Amniotic epithelial cell (primary cell): ENCODE data around the gene CNST.
A peak's percentile ranks its signal among the peaks of the same experiment; 100 is the strongest.
"Not testable (repeated sequence)": the region's sequence is repeated elsewhere in the genome, so short reads cannot be mapped to it uniquely, and the experiment has no call there.

Source experiments
- DNase-seq: peaks from one replicate; pipeline ENCODE4 v3.0.0-alpha.2; 2010; ENCODE audit warnings: low read depth

The CNST gene

DNA sequence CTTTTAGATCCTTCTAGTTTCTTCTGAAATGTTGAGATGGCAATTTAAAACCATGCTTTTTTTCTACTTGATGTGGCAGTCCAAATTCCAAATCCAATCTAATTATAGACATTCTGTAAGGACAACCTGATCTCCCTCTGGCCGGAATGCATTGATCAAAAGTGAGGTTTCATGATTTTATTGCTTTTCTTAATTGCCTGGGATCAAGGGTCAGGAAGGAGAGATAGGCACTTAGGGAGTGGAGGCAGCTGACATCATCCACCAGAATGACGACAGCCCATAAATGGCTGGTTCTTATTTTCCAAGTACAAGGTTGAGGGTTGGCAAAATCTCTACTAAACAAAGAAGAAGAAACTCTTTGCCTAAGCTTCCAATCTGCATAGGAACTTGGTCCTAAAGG, 111.6 kb downstream of the CNST start:
- no peak for DNase-seq

DNA sequence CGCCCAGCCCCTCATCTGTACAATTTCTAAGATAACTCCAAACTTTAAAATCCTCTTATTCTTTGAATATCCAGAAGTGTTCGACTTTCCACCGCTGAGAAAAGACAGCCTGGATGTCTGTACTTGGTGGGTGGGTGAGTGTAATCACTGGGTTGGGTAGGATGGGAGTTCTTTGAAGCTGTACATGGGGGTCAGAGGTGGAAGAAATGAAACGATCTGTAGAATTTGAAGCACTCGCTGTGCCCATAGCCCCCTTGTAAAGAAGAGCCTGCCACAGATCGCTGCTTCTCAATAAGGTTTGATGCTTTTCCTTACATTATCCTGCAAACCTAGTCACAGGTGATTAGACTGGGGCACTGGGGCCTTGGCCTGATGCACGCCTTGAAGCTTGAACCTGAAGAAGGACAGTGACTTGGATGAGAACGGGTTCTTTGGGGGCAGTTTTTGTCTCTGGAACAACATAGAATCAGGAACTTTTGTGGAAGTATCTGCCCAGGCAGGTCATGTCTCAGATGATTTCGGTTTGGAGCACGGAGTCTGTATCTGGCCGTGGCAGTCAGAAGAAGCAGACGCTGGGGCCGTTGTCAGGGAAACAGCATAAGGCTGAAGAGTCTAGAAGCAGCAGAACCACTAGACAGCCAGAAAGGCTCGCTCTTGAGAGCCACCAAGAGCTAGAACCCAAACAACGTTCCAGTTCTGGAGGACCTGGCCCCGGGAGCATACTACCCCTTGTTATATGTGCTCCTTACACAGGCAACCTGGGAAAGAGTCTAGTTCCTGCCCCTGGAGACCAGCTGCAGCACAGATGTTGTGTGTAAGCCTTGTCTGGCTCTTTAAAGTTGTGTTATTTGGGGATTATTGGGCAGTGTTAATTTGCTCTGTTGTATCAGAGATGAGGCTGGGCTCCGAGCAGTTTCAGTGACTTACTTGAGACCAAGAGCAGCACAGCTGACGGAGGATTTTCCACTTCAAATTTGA, 112.8 kb downstream of the CNST start:
- DNase-seq, result no peak

DNA sequence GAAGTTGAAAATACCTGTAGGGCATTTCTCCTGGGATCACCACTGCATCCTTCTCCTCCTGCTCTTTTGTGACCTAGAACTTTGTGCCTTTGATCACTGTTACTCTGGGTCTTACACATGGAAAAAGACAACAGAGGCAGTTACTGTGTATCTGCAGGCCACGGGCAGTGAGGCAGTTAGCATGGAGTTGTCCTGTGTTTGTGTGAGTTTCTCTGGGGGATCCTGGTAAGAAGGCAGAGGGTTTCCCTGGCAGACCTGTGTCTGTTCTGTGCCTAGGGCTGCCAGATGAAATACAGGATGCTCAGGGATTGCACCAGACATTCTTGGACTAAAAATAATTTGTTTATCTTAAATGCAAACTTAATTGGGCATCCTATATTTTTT, 113.5 kb downstream of the CNST start:
- no peak for DNase-seq

DNA sequence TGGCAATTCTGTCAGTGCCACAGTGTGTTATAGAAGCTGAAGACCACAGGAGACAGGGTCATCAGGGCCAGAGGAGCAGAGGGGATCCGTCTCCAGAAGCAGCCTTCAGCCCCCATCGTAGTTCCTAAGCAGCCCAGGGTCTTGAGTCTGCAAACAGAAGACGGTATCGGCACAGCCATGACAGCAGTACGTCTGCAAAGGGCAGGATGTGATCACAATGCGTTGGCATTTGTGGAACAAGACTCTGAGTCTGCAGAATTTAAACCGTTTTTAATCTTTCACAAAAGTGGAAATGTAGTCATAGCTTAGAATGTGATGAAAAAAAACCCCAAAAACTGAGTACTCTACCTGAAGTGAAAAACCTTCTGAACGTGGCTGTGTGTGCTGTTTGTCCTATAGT, 113.9 kb downstream of the CNST start:
- no peak for DNase-seq

DNA sequence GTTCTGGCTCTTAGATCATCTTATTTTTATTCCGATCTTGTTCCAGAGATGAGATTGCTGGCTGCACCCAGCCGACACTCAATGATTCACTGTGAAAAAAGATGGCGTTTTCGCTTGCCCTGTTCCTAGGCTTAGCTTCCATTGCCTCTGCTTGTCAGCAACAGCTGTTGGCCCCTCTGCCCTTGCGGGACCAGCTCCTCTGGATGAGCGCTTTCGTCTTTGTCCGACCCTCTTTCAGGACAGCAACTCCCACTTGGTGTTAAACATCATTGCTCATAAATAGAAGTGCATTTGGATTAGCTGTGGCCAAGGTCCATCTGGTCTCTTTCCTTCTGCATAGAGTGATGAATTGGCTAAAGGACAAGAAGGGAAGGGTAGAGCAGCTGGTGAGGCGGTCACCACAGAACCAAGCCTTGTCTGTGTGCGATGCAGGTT, 114.5 kb downstream of the CNST start:
- DNase-seq, result no peak

DNA sequence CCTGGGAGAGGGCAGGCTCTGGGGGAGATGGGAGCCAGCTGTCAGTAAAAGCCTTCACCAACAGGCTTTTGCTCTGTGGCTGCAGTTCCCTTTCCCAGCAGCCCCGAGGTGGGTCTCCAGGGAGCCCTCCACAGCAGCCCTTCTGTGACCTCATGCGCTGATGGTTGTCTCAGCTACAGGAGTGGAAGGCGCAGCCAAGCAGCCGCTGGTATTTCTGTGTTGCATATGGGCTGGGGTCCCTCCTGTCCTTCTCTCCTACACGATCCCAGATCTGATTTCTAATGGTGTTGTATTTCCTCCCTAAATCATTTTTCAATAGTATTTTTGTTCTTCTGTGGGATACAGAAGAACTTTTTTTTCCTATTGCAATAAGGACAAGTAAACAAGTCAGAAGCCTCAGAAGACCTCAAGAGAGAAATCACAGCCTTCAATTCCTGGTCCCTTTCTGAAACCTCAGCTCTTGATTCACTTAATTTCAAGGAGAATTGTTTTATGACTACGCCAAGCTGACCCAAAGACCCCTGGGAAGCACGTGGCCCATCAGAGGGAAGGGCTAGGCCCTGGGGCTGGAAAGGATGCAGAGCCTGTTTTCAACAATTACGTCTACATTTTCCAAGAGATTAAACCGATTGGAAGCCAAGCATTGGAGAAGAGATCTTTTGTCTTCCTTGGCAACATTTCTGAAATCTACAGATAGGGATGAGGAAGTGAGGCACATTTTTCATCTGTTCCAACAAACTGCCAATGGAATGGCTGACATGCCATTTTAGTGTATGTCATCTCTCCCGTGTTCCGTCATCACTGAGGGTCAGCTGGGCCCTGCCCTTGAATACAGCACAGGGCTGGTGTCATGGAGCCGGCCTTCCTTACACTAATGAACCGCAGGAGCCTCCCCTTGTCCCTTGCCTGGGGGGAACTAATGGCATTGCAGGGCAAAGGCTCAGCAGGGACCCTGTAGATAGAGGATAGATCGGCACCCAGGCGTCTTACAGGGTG, 115.9 kb downstream of the CNST start:
- no peak for DNase-seq

DNA sequence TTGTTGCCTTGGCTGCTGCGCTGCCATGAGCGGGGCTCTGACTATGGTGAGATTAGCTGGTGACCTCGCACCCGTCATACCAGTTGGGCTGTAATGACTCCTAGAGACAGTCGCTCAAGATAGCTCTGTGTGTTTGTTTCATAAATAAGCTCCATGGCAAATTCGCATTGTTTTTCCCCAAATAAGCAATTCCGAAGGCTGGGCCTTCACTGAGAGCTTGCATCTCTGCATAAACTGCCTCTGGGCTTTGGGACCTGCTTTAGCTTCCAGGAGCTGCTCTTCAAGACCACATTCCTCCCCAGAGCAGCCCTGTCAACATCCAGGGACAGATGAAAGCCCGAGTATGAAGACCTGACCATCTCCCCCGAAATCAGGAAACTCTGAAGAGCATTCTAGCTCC, 117.3 kb downstream of the CNST start:
- DNase-seq, result no peak

DNA sequence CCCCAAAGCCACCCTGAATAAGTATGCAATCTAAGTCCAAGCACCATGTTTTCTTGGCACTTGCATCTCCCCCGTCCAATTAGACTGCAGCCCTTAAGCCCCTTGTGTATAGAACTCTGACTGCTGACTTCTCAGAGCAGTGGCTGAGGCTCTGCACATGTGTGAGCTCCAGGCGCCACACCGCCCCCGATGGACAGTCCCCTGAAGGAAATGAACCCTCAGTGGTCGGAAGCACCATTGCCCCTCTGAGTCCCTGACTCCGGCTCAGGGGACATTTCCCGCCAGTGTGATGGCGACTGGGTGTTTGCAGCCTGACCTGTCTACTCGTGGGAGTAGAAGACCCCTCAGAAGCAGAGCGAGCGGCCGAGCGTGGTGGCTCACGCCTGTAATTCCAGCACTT, 120.7 kb downstream of the CNST start:
- no peak for DNase-seq

DNA sequence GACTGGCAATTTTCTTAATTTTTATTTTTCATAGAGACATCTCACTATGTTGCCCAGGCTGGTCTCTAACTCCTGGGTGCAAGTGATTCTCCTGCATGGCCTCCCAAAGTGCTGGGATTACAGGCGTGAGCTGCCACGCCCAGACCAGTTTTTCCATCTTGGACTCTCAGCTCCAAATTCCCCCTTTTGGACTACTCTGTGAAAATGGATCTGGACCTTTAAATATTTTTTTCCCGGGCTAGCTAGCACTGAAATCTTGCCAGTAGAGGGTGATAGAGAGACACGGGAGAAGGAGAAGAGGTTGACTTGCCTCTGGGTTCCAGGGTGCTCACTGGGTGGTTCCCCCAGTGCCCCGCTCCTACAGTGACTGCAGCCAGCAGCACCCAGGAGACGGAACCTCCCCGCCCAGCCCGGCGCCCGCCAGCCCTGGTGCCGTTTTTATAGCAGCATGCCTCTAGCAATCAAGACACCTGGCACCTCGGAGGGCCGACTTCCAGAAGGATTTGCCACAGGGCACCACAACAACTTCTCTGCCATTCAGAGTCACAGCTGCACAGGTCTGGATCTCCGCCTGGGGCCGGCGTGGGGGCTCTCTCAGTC, 123.3 kb downstream of the CNST start:
- peak; percentile 62 for DNase-seq

DNA sequence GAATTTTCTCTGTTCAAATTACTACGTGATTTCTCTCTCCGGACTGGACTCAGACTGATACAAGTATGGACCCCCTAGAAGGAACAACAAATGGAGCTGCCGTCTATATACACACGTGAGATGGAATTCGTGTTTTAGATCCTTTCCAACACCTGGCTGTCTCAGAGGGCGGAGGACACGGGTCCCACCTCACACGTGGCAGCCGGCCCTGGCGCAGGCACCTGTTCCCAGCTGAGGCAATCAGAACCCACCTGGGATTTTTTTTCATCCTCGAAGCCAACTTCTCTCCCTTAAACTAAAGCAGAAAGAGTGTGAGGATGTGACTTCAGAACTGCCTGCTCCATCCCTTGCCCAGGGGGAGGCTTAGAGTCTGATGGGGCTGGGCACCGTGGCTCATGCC, 123.8 kb downstream of the CNST start:
- DNase-seq, result no peak

DNA sequence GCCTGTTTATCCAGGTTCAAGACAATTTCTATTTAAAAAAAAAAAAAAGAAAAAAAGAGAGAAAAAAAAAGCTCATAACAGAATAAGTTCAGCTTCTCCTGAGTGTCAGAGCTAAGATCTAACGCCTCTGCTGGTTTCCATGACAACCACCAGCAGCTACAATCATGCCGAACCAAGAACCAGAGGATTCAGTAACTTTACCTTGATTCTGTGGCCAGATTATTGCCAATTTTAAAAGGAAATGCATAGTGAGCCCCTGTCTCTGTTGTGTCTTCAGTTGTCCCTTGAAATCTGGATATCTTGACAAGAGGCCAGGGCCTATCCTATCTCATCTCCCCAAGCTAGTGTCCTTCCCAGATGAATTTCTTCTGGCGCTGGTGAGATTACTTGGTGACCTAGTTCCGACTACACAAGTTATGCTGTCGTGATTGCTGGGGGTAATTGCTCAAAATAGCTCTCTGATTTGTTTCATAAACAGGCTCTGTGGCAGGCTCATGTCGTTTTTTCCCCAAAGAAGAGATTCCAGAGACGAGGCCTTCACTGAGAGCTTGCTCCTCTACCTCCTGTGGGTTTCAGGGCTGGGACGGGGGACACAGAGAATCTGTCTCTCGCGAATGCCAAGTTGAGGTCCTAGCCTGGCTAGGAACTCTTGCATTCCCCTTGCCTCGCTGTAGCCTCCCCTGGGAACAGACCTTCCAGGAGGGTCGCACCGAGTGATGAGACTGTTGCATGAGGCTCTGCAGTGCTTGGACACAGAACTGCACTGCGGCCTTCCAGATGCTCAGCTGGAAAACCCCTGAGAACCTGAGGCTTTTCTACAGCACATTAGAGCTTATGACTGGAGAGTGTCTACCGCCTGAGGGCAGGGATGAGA, 125.6 kb downstream of the CNST start:
- no peak for DNase-seq

DNA sequence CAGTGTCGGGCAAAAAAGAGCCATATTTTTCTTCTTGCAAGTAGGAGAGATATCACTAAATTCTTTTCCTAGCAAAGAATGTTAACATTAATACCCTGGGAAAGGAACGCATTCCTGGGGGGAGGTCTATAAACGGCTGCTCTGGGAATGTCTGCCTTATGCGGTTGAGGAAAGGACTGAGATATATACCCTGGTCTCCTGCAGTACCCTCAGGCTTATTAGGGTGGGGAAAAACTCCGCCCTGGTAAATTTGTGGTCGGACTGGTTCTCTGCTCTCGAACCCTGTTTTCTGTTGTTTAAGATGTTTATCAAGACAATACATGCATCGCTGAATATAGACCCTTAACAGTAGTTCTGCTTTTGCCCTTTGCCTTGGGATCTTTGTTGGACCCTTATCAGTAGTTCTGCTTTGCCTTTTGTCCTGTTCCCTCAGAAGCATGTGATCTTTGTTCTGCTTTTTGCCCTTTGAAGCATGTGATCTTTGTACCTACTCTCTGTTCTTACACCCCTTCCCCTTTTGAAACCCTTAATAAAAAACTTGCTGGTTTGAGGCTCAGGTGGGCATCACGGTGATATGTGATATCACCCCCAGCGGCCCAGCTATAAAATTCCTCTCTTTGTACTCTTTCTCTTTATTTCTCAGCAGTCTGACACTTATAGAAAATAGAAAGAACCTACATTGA, 128.1 kb downstream of the CNST start:
- not testable (repeated sequence) for DNase-seq

DNA sequence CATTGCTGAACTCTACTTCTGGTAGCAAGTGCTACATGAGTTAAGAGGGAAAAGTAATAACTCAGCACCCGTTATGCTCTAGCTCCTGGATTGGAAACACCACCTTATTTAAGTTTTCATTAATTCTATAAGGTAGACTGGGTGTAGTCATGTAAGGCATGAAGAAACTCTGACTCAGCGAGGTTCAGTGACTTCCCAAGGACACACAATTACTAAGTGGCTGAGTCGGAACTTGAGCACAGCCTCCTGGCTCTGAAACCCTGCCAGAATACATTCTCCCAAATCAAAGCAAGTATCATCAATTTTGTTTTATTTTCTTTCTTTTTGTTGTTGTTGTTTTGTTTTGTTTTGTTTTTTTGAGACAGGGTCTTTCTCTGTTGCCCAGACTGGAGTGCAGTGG, 128.9 kb downstream of the CNST start:
- DNase-seq, result peak; percentile 27

DNA sequence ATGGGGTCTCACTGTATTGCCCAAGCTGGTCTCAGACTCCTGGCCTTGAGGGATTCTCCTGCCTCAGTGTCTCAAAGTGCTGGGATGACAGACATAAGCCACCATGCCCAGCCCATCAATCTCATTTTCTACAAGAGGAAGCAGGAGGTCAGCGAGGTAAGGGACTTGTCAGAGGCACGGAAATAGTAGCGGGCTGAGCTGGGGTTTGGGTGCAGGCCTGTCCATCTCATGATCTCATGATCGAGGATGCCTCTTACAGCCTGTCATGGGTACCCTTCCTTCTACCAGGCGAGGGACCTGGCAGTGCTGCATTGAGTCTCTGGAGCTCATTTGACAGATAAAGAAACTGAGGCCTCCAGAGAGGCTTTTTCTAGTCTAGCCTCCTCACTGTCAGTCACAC, 129.4 kb downstream of the CNST start:
- DNase-seq, result no peak

DNA sequence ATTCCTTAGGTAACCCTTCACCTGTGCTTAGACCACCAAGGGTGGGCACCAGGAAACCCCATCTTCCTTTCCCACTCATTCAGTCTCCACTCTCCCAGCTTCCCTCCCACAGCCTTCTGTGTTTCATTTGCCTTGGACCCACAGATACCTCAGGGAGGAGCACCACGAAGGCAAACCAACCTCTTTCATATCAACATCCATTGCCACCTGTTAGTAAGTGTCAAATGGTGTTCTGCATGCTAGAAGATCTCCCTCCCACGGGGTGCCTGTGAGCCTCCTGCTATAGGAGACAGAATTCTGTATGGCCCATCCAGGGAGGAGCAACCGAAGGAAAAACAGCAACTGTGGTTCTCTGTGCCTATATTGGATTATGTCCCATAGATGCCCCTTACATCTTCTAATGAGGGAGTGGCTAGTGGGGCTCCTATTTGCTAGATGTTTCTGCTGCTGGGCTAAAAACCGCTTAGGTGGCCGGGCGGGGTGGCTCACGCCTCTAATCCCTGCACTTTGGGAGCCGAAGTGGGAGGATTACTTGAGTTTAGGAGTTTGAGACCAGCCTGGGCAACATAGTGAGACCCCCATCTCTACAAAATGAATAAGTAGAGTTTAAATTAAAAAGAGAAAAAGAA, 132.3 kb downstream of the CNST start:
- no peak for DNase-seq

DNA sequence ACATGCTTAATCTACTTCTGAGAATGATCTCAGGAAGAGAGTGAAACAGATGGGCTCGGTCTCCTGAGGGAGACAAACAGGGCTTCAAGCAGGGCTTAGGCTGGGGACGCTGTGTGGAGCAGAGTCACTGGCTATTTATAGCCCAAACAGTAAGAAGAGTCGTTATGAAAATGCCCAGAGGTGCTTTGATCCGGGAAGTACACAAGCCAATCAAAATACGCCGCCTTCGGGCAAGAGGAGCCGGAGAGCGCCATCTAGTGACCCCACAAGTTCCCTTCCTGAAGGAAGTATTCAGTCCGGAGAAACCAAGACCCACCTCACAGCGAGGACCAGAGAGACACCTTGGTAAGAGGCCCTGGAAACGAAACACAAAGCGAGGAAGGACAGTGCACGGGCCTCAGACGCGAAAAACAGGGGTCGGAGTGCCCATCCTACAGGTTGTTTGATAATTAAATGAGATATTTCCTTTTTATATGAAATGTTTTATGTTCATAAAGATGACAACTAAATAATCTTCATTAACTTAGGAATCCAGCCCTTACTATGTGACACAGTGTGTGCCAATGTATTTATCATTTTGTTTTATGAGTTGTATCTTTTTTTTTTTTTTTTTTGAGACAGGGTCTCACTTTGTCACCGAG, 133.0 kb downstream of the CNST start:
- peak; percentile 92 for DNase-seq

DNA sequence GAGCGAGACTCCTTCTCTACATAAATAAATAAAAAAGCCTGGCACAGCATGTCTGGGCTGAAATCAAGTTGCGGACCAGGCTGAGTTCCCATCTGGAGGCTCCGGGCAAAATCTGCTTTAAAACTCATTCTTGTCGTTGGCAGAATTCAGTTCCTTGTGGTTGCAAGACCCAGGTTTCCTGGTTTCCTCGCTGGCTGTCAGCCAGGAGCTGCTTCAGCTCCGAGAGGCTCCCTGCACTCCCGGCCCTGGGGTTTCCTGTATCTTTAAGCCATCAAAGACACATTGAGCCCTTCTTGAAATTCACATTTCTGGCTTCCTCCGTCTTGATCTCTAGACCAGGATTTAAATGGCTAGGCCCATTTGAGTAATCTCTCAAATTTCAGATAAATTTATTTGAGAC, 137.3 kb downstream of the CNST start:
- DNase-seq, result peak; percentile 43

DNA sequence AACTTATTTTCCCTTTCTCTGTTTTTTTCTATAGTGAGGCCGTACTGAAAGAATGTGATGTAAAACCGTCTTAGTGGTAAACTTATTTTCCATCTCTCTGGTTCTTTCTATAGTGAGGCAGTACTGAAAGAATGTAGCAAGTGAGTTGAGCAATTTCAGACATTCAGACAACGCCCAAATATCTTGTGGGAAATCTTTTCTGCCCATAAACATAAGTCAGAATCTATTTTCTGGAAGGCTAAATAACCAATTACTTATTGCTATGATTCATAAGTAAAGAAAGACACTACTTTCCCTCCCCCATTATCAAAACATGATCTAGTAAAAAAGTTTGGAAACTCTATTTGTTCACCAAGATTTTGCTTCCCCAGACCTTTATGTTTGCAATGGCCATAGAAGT, 139.1 kb downstream of the CNST start:
- DNase-seq, result peak; percentile 98

DNA sequence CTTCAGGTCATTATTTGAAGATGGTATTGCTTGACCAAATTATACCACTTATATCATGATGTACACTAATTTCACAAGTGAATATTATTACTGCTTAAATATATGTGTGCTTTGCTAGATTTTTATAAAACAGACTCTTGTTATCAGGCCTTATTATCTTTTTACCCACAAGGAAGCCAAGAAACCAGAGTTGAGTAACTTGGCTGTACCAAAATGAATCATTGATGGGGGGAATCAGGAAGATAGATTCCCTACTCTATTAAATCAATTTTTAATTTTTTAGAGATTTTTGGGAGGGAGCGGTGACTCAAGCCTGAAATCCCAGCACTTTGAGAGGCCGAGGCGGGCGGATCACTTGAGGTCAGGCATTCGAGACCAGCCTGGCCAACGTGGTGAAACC, 141.9 kb downstream of the CNST start:
- peak; percentile 82 for DNase-seq

DNA sequence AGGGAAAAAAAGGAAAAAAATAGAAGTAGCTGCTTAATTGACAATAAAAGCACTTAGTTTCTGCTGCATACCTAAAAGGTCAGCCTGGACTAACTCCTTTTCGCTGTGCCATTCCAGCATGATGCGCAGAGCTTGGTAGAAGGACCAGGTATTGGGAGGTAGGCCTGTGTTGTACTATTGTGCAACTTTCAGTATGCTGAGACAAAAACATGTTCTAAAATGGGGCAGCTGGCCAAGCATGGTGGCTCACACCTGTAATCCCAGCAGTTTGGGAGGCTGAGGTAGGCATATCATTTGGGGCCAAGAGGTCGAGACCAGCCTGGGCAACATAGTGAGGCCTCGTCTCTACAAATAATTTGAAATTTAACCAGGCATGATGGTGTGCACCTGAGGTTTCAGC, 142.9 kb downstream of the CNST start:
- DNase-seq, result no peak
